GM10266 (cell line): Measurements from ENCODE around the gene BIRC3.
"Not testable (repeated sequence)": the region's sequence is repeated elsewhere in the genome, so short reads cannot be mapped to it uniquely, and the experiment has no call there.

Experiments
- DNase-seq: peaks from one replicate; pipeline ENCODE4 v3.0.0; 2012; ENCODE audit errors: extremely low spot score
- CTCF ChIP-seq: IDR thresholded peaks from 2 replicates; pipeline ENCODE4 v1.5.1; 2012; ENCODE audit warnings: mild to moderate bottlenecking, low read depth; ENCODE audit not compliant: control insufficient read depth, insufficient read depth; ENCODE audit errors: missing control alignments

BIRC3 gene

GRCh38 chr11:102361086-102362031 is 44.1 kb downstream of the BIRC3 start:
- TF ChIP-seq CTCF: no peak
- DNase-seq: no peak

GRCh38 chr11:102364991-102365390 is 47.7 kb downstream of the BIRC3 start:
- TF ChIP-seq CTCF: no peak

GRCh38 chr11:102367364-102367763 is 50.1 kb downstream of the BIRC3 start:
- DNase-seq: no peak
- peak; percentile 11 for TF ChIP-seq CTCF

More at GRCh38 chr11:102364991-102365390, 47.7 kb downstream of the BIRC3 start:
- no peak for DNase-seq

GRCh38 chr11:102368472-102368871 is 51.2 kb downstream of the BIRC3 start:
- DNase-seq: peak; percentile 74
- no peak for TF ChIP-seq CTCF

- DNase-seq: not testable (repeated sequence)
These were observed 57.5 kb downstream of the BIRC3 start for GRCh38 chr11:102374633-102375424.

GRCh38 chr11:102375720-102376399 is 58.6 kb downstream of the BIRC3 start:
- no peak for TF ChIP-seq CTCF
- no peak for DNase-seq

- TF ChIP-seq CTCF: no peak
- DNase-seq: no peak
These were observed 60.6 kb downstream of the BIRC3 start for GRCh38 chr11:102377891-102378290.
